Measurements from ENCODE around the gene DNAJC4.

Gene DNAJC4

GRCh38 chr11:64253481-64253880 lies 23.1 kb downstream of the DNAJC4 start:
- no peak overlapping the region for H3K4me3 Mint-ChIP-seq
- H3K36me3 Mint-ChIP-seq = no peaks in the 10 kb centered on the region
- no peaks in the 10 kb centered on the region for H3K27me3 Mint-ChIP-seq
- no peaks in the 10 kb centered on the region for H3K9me3 Mint-ChIP-seq
- H3K4me1 Mint-ChIP-seq = peaks cover 7% of the 10 kb centered on the region
- H3K27ac Mint-ChIP-seq = no peak overlapping the region

- H3K36me3 Mint-ChIP-seq = no peaks in the 10 kb centered on the region
- H3K27me3 Mint-ChIP-seq = no peaks in the 10 kb centered on the region
- H3K4me3 Mint-ChIP-seq = no peak overlapping the region
- peaks cover 7% of the 10 kb centered on the region for H3K4me1 Mint-ChIP-seq
- no peak overlapping the region for H3K27ac Mint-ChIP-seq
- no peaks in the 10 kb centered on the region for H3K9me3 Mint-ChIP-seq
These were observed 24.0 kb downstream of the DNAJC4 start for GRCh38 chr11:64254326-64254725.

GRCh38 chr11:64255135-64256128 lies 25.1 kb downstream of the DNAJC4 start:
- H3K4me1 Mint-ChIP-seq = peaks cover 10% of the 10 kb centered on the region
- H3K36me3 Mint-ChIP-seq = no peaks in the 10 kb centered on the region
- H3K4me3 Mint-ChIP-seq = no peak overlapping the region
- no peaks in the 10 kb centered on the region for H3K27me3 Mint-ChIP-seq
- no peaks in the 10 kb centered on the region for H3K9me3 Mint-ChIP-seq
- no peak overlapping the region for H3K27ac Mint-ChIP-seq

GRCh38 chr11:64256300-64256699 lies 26.0 kb downstream of the DNAJC4 start:
- H3K36me3 Mint-ChIP-seq = no peaks in the 10 kb centered on the region
- H3K4me3 Mint-ChIP-seq = no peak overlapping the region
- peaks cover 10% of the 10 kb centered on the region for H3K4me1 Mint-ChIP-seq
- H3K9me3 Mint-ChIP-seq = no peaks in the 10 kb centered on the region
- H3K27ac Mint-ChIP-seq = no peak overlapping the region
- H3K27me3 Mint-ChIP-seq = no peaks in the 10 kb centered on the region

GRCh38 chr11:64258356-64258755 lies 28.0 kb downstream of the DNAJC4 start:
- no peak overlapping the region for H3K4me3 Mint-ChIP-seq
- H3K4me1 Mint-ChIP-seq = peaks cover 3% of the 10 kb centered on the region
- no peaks in the 10 kb centered on the region for H3K9me3 Mint-ChIP-seq
- no peaks in the 10 kb centered on the region for H3K27me3 Mint-ChIP-seq
- H3K36me3 Mint-ChIP-seq = no peaks in the 10 kb centered on the region
- H3K27ac Mint-ChIP-seq = no peak overlapping the region

GRCh38 chr11:64258946-64259532 lies 28.7 kb downstream of the DNAJC4 start:
- H3K27me3 Mint-ChIP-seq = no peaks in the 10 kb centered on the region
- peaks cover 3% of the 10 kb centered on the region for H3K4me1 Mint-ChIP-seq
- H3K27ac Mint-ChIP-seq = no peak overlapping the region
- H3K4me3 Mint-ChIP-seq = no peak overlapping the region
- H3K36me3 Mint-ChIP-seq = no peaks in the 10 kb centered on the region
- H3K9me3 Mint-ChIP-seq = no peaks in the 10 kb centered on the region

GRCh38 chr11:64259533-64260067 lies 29.3 kb downstream of the DNAJC4 start:
- H3K27ac Mint-ChIP-seq = no peak overlapping the region
- no peaks in the 10 kb centered on the region for H3K27me3 Mint-ChIP-seq
- H3K36me3 Mint-ChIP-seq = no peaks in the 10 kb centered on the region
- no peak overlapping the region for H3K4me3 Mint-ChIP-seq
- no peaks in the 10 kb centered on the region for H3K9me3 Mint-ChIP-seq
- peaks cover 3% of the 10 kb centered on the region for H3K4me1 Mint-ChIP-seq

GRCh38 chr11:64260147-64260708 lies 29.9 kb downstream of the DNAJC4 start:
- Mint-ChIP-seq H3K4me3 (no peak overlapping the region), H3K9me3 (no peaks in the 10 kb centered on the region), H3K27ac (no peak overlapping the region), H3K4me1 (peaks cover 3% of the 10 kb centered on the region), H3K27me3 (no peaks in the 10 kb centered on the region), H3K36me3 (no peaks in the 10 kb centered on the region)

GRCh38 chr11:64261556-64262080 lies 31.3 kb downstream of the DNAJC4 start:
- peaks cover 3% of the 10 kb centered on the region for H3K4me1 Mint-ChIP-seq
- H3K4me3 Mint-ChIP-seq = no peak overlapping the region
- H3K9me3 Mint-ChIP-seq = no peaks in the 10 kb centered on the region
- no peaks in the 10 kb centered on the region for H3K36me3 Mint-ChIP-seq
- no peak overlapping the region for H3K27ac Mint-ChIP-seq
- no peaks in the 10 kb centered on the region for H3K27me3 Mint-ChIP-seq

- Mint-ChIP-seq H3K4me3 (no peak overlapping the region), H3K27me3 (no peaks in the 10 kb centered on the region), H3K27ac (no peak overlapping the region), H3K4me1 (peaks cover 3% of the 10 kb centered on the region), H3K36me3 (no peaks in the 10 kb centered on the region), H3K9me3 (no peaks in the 10 kb centered on the region)
These were observed 32.1 kb downstream of the DNAJC4 start for GRCh38 chr11:64262271-64263002.

- H3K36me3 Mint-ChIP-seq = no peaks in the 10 kb centered on the region
- no peak overlapping the region for H3K27ac Mint-ChIP-seq
- H3K4me3 Mint-ChIP-seq = no peak overlapping the region
- peaks cover 8% of the 10 kb centered on the region for H3K4me1 Mint-ChIP-seq
- no peaks in the 10 kb centered on the region for H3K27me3 Mint-ChIP-seq
- no peaks in the 10 kb centered on the region for H3K9me3 Mint-ChIP-seq
These were observed 32.9 kb downstream of the DNAJC4 start for GRCh38 chr11:64263021-64263946.

- H3K27ac Mint-ChIP-seq = no peak overlapping the region
These were observed 33.6 kb downstream of the DNAJC4 start for GRCh38 chr11:64263947-64264317.

GRCh38 chr11:64264371-64264852 lies 34.1 kb downstream of the DNAJC4 start:
- Mint-ChIP-seq H3K27ac (no peak overlapping the region), H3K4me1 (peaks cover 16% of the 10 kb centered on the region), H3K4me3 (no peak overlapping the region), H3K9me3 (no peaks in the 10 kb centered on the region), H3K27me3 (no peaks in the 10 kb centered on the region), H3K36me3 (no peaks in the 10 kb centered on the region)

More at GRCh38 chr11:64263947-64264317, 33.6 kb downstream of the DNAJC4 start:
- Mint-ChIP-seq H3K9me3 (no peaks in the 10 kb centered on the region), H3K4me1 (peaks cover 13% of the 10 kb centered on the region), H3K4me3 (no peak overlapping the region), H3K27me3 (no peaks in the 10 kb centered on the region), H3K36me3 (no peaks in the 10 kb centered on the region)

Data from activated naive CD4-positive, alpha-beta T cell treated with anti-CD3 and anti-CD28 coated beads, Interleukin-2, amount 50 U/mL, for 24 hours (primary cell).